K562 (cell line): ENCODE results near the gene SLIT1. TPM values are rescaled to one million over a fixed set of nuclear protein-coding genes. Genes with fewer than 3 reads are reported as not detected.

Experiments
- ATAC-seq: fragments of 200-7000 bp; cut with Tn5 transposase; 3 replicates; pipeline ENCODE4 v1.9.1; 2020; ENCODE audit warnings: moderate library complexity
- BruUV-seq: library from RNA; stranded (reverse); fragments of 400-500 nt; replicated peaks from 2 replicates; lab custom pipeline; 2021; lab: Mats Ljungman, UMichigan
- CTCF ChIA-PET: fragments of 300-600 bp; formaldehyde crosslinking; extraction: SDS; loops from one replicate; lab custom pipeline; 2021; ENCODE audit warnings: low intra/inter-chr PET ratio; lab: Yijun Ruan, JAX
- POLR2A ChIA-PET: fragments of 300-600, 350-650 bp; sonication (Branson Sonifier 250); formaldehyde crosslinking; extraction: SDS; loops from one replicate; lab custom pipeline; 2021; ENCODE audit warnings: antibody characterized with exemption, inconsistent platforms; lab: Yijun Ruan, JAX
- DNase-seq, 4 experiments: peaks; one replicate each; pipeline versions ENCODE4 v3.0.0 to v3.0.0-alpha.2; 2011 to 2018; ENCODE audit warnings: low spot score in 3 of 4, mixed read lengths in 3 of 4; ENCODE audit errors: extremely low read depth in 1 of 4
- FAIRE-seq: peaks from 2 replicates; lab custom pipeline; 2011; peaks lifted over from hg19 to GRCh38; lab: Jason Lieb, UNC
- H2AFZ ChIP-seq: 2 replicates; pipeline ENCODE4 v1.6.0; 2011; ENCODE audit warnings: low read depth, low read length, control low read depth, inconsistent platforms
- H3K27ac ChIP-seq: fragments of 200-600 bp; 3 replicates; pipeline ENCODE4 v1.8.0; 2011; ENCODE audit warnings: low read depth, mild to moderate bottlenecking, control low read depth, inconsistent platforms, low read length, moderate library complexity, mixed read lengths; ENCODE audit errors: extremely low read depth
- H3K27me3 ChIP-seq, 2 experiments: fragments of 300-600 bp in 1 of 2; 2 replicates in 1 of 2; 3 replicates in 1 of 2; pipeline versions ENCODE4 v1.6.0 to v1.8.0; 2011; ENCODE audit warnings: inconsistent platforms in 2 of 2, low read length in 2 of 2, mild to moderate bottlenecking in 1 of 2, mixed read lengths in 1 of 2, moderate library complexity in 1 of 2; ENCODE audit not compliant: control insufficient read depth in 2 of 2, insufficient read depth in 2 of 2
- H3K36me3 ChIP-seq: fragments of 300-600 bp; 3 replicates; pipeline ENCODE4 v1.8.0; 2011; ENCODE audit warnings: mild to moderate bottlenecking, low read length, inconsistent platforms; ENCODE audit not compliant: control insufficient read depth, insufficient read depth
- H3K4me1 ChIP-seq, 2 experiments: fragments of 200-600 bp in 1 of 2; replicated peaks in 1 of 2; 2 replicates in 1 of 2; 3 replicates in 1 of 2; pipeline versions ENCODE4 v1.5.1 to v1.8.0; 2011; ENCODE audit warnings: inconsistent platforms in 2 of 2, low read length in 2 of 2, mild to moderate bottlenecking in 1 of 2, mixed read lengths in 1 of 2, moderate library complexity in 1 of 2; ENCODE audit not compliant: control insufficient read depth in 2 of 2, insufficient read depth in 2 of 2
- H3K4me2 ChIP-seq: 2 replicates; pipeline ENCODE4 v1.6.1; 2011; ENCODE audit warnings: low read length, control low read depth, inconsistent platforms, mixed read lengths; ENCODE audit not compliant: insufficient read depth
- H3K4me3 ChIP-seq: fragments of 200-600 bp; sonication (generic), shearing (Covaris generic); 2 replicates; pipeline ENCODE4 v1.5.1; 2016; ENCODE audit warnings: control low read depth, inconsistent platforms
- H3K79me2 ChIP-seq: fragments of 200-600 bp; 3 replicates; pipeline ENCODE4 v1.8.0; 2011; ENCODE audit warnings: low read length, inconsistent platforms; ENCODE audit not compliant: control insufficient read depth, insufficient read depth
- H3K9ac ChIP-seq, 2 experiments: 2 replicates each; pipeline versions ENCODE4 v1.6.0 to v1.6.1; 2011; ENCODE audit warnings: low read depth in 2 of 2, low read length in 2 of 2, control low read depth in 1 of 2, inconsistent platforms in 1 of 2, mild to moderate bottlenecking in 1 of 2, mixed read lengths in 1 of 2; ENCODE audit not compliant: insufficient read depth in 1 of 2
- H3K9me1 ChIP-seq: one replicate; pipeline ENCODE4 v1.6.0; 2011; ENCODE audit warnings: inconsistent platforms, mild to moderate bottlenecking, low read length, moderate library complexity; ENCODE audit not compliant: control insufficient read depth, insufficient read depth
- H3K9me3 ChIP-seq: replicated peaks from 2 replicates; pipeline ENCODE4 v1.5.1; 2011; ENCODE audit warnings: low read depth, low read length, inconsistent platforms; ENCODE audit not compliant: control insufficient read depth, insufficient read depth
- H4K20me1 ChIP-seq: replicated peaks from 2 replicates; pipeline ENCODE4 v1.6.1; 2011; ENCODE audit warnings: low read length, inconsistent platforms, mixed read lengths; ENCODE audit not compliant: control insufficient read depth, insufficient read depth
- ARID2 ChIP-seq: fragments of 450-650 bp; IDR thresholded peaks from 2 replicates; pipeline ENCODE4 v1.6.1; 2017; ENCODE audit warnings: antibody characterized with exemption, mild to moderate bottlenecking
- BDP1 ChIP-seq: IDR thresholded peaks from 3 replicates; pipeline ENCODE4 v1.6.1; 2011; ENCODE audit not compliant: insufficient read length, insufficient read depth
- ELK3 ChIP-seq: fragments of 450-650 bp; formaldehyde crosslinking; IDR thresholded peaks from 2 replicates; pipeline ENCODE4 v1.4.0; 2020; ENCODE audit warnings: mild to moderate bottlenecking
- EWSR1 ChIP-seq: fragments of 450-650 bp; IDR thresholded peaks from 2 replicates; pipeline ENCODE4 v1.6.1; 2018; ENCODE audit warnings: borderline replicate concordance, mild to moderate bottlenecking, low read depth, moderate library complexity; ENCODE audit not compliant: partially characterized antibody
- HDAC3 ChIP-seq: fragments of 450-650 bp; IDR thresholded peaks from 2 replicates; pipeline ENCODE4 v1.6.1; 2018; ENCODE audit warnings: borderline replicate concordance, mild to moderate bottlenecking, moderate library complexity; ENCODE audit not compliant: partially characterized antibody
- KLF16 ChIP-seq: IDR thresholded peaks from 2 replicates; pipeline ENCODE4 v1.6.1; 2016; ENCODE audit warnings: antibody characterized with exemption
- POLR2AphosphoS2 ChIP-seq: IDR thresholded peaks from 2 replicates; pipeline ENCODE4 v1.6.1; 2012; ENCODE audit warnings: low read length, improper control_type of control experiment
- POLR2AphosphoS5 ChIP-seq: IDR thresholded peaks from 2 replicates; pipeline ENCODE4 v1.6.1; 2011; ENCODE audit warnings: mild to moderate bottlenecking, low read depth, low read length, moderate library complexity; ENCODE audit not compliant: control insufficient read depth, insufficient read depth
- SLC30A9 ChIP-seq: fragments of 250-450 bp; sonication (Bioruptor Pico); IDR thresholded peaks from 2 replicates; pipeline ENCODE4 v1.8.0; 2022; ENCODE audit warnings: mild to moderate bottlenecking, moderate library complexity
- ZBTB12 ChIP-seq: fragments of 250-450 bp; sonication (Bioruptor Pico); IDR thresholded peaks from 2 replicates; pipeline ENCODE4 v1.4.0; 2020
- ZBTB43 ChIP-seq: sonication (generic); formaldehyde crosslinking; IDR thresholded peaks from 2 replicates; pipeline ENCODE4 v1.8.0; 2023; ENCODE audit warnings: mild to moderate bottlenecking, missing genetic modification reagents
- ZKSCAN1 ChIP-seq: fragments of 150-350 bp; IDR thresholded peaks from 2 replicates; pipeline ENCODE4 v1.6.1; 2016; ENCODE audit warnings: low read depth, low read length
- ZNF124 ChIP-seq: sonication (generic); formaldehyde crosslinking; IDR thresholded peaks from 2 replicates; pipeline ENCODE4 v1.8.1; 2022; ENCODE audit warnings: missing genetic modification reagents
- ZNF274 ChIP-seq: IDR thresholded peaks from 2 replicates; pipeline ENCODE4 v1.6.1; 2011; ENCODE audit warnings: low read depth, mild to moderate bottlenecking, low read length, moderate library complexity, borderline replicate concordance
- ZZZ3 ChIP-seq: fragments of 450-650 bp; IDR thresholded peaks from 2 replicates; pipeline ENCODE4 v1.6.1; 2016; ENCODE audit warnings: antibody characterized with exemption, mild to moderate bottlenecking, moderate library complexity
- WGBS: fragments of 100-300 bp; shearing (Covaris generic); methylation state at CpG from one replicate; pipeline ENCODE4 v1.1.6; 2016; ENCODE audit warnings: low coverage, mixed read lengths; ENCODE audit not compliant: insufficient coverage; ENCODE audit errors: missing lambda C conversion rate; 5-methylcytosine and 5-hydroxymethylcytosine counted together
- in situ Hi-C: fragments of 300-500 bp; cut with MboI; formaldehyde crosslinking; loops from 4 replicates; pipeline ENCODE4 v1.15.0; 2018; ENCODE audit warnings: inconsistent platforms, mixed read lengths
- intact Hi-C: fragments of 100-400 bp; cut with micrococcal nuclease; formaldehyde crosslinking; loops from 2 replicates; pipeline ENCODE4 v1.14.2; 2022
- polyA plus RNA-seq, 8 experiments: library from polyadenylated mRNA; depleted of rRNA in 4 of 8; stranded (reverse) in 5 of 8; unstranded in 3 of 8; fragments of >200 nt; fragmentation: Nextera tagmentation in 2 of 8; fragmentation: Illumina TruSeq in 1 of 8; extraction: Ambion mirVana in 2 of 8; extraction: Trizol in 1 of 8; gene quantifications; 2 replicates each; pipeline versions ENCODE4 v1.2.1 to v1.2.3, GENCODE V29; 2011 to 2014; ENCODE audit warnings: inconsistent platforms in 1 of 8, missing spikeins in 1 of 8
- total RNA-seq, 7 experiments: library from RNA; depleted of rRNA in 6 of 7; stranded (reverse); fragments of >200 nt in 6 of 7; fragmentation: Illumina TruSeq in 2 of 7; extraction: Trizol in 2 of 7; gene quantifications; 2 replicates each; pipeline versions ENCODE4 v1.2.1 to v1.2.3, GENCODE V29; 2011 to 2021; ENCODE audit warnings: low replicate concordance in 1 of 7

SLIT1 gene
- total and polyA plus RNA-seq, 9 of the 15 experiments (the other 6 are each of a cell fraction or from before 2014, with no cell fraction given), result 0.01 to 0.11 (median 0.04) TPM; not detected in 3

GRCh38 chr10:97128039-97128492 lies 57.7 kb downstream of the SLIT1 start:
- ATAC-seq (no peak), DNase-seq (no peak), FAIRE-seq (no peak)
- Histone ChIP-seq H2AFZ (no peak overlapping the region), H3K9me3 (no peaks in the 10 kb centered on the region), H3K79me2 (no peaks in the 10 kb centered on the region), H3K4me2 (no peak overlapping the region), H3K9ac (no peak overlapping the region), H3K4me3 (no peak overlapping the region), H3K4me1 (no peaks in the 10 kb centered on the region; a peak in 1 of 5 replicates), H3K27me3 (peaks cover 22 to 74% of the 10 kb centered on the region in 2 experiments; a peak in 4 of 5 replicates), H4K20me1 (no peaks in the 10 kb centered on the region; the same call in 1 of the 2 replicates), H3K36me3 (no peaks in the 10 kb centered on the region), H3K9me1 (no peaks in the 10 kb centered on the region), H3K27ac (no peak overlapping the region)
- in situ Hi-C loops, result no loop called here
- ChIA-PET POLR2A (interaction anchor here (0.6 to 0.9 kb wide), 2 partner anchors 8 to 139 kb away, joined by 3 to 6 read pairs; no protein-coding TSS in a partner anchor), CTCF (no interaction called here)
- WGBS, result 0% methylated on average over 9 of the region's 11 CpGs
- intact Hi-C loops, result no loop called here
- BruUV-seq, result no TSS peak
- TF ChIP-seq SLC30A9 (CRISPR knock-in tag), result no peak
- TF ChIP-seq ZBTB43 (CRISPR knock-in tag), result no peak
- TF ChIP-seq BDP1, result no peak
- TF ChIP-seq HDAC3, result no peak
- no peak for TF ChIP-seq ZBTB12 (CRISPR knock-in tag)
- TF ChIP-seq EWSR1, result no peak
- no peak for TF ChIP-seq POLR2AphosphoS5
- TF ChIP-seq KLF16, result no peak
- no peak for TF ChIP-seq POLR2AphosphoS2
- TF ChIP-seq ZNF124 (CRISPR knock-in tag), result no peak
- no peak for TF ChIP-seq ZZZ3
- no peak for TF ChIP-seq ELK3 (CRISPR knock-in tag)
- no peak for TF ChIP-seq ZKSCAN1
- TF ChIP-seq ZNF274, result no peak
- no peak for TF ChIP-seq ARID2
